Activated CD4-positive, alpha-beta T cell treated with anti-CD3 and anti-CD28 coated beads for 36 hours (primary cell): ENCODE measurements around the gene KIRREL3. TPM values are rescaled to one million over a fixed set of nuclear protein-coding genes. Genes with fewer than 3 reads are reported as not detected.
"Not testable (repeated sequence)": the region's sequence is repeated elsewhere in the genome, so short reads cannot be mapped to it uniquely, and the experiment has no call there.

ENCODE experiments used
- ATAC-seq: fragments of 200-7000 bp; cut with Tn5 transposase; one replicate; pipeline ENCODE4 v1.10.0; 2021; ENCODE audit warnings: mild to moderate bottlenecking, moderate library complexity
- CTCF ChIA-PET: fragments of 350-600 bp; sonication (Branson Sonifier 250); formaldehyde crosslinking; loops from one replicate; lab custom pipeline; 2021; ENCODE audit warnings: antibody characterized with exemption; lab: Charles Lee
- POLR2A ChIA-PET: fragments of 350-600 bp; sonication (Branson Sonifier 250); formaldehyde crosslinking; loops from one replicate; lab custom pipeline; 2021; ENCODE audit warnings: antibody characterized with exemption, inconsistent platforms; lab: Charles Lee
- DNase-seq: peaks from one replicate; pipeline ENCODE4 v3.0.0-alpha.2; 2020
- H3K27ac Mint-ChIP-seq: one replicate; pipeline ENCODE4 v1.8.0; 2021; ENCODE audit warnings: mixed read lengths
- H3K27me3 Mint-ChIP-seq: one replicate; pipeline ENCODE4 v1.8.0; 2021; ENCODE audit warnings: mixed read lengths
- H3K36me3 Mint-ChIP-seq: one replicate; pipeline ENCODE4 v1.8.0; 2021; ENCODE audit warnings: low read depth, mixed read lengths
- H3K4me1 Mint-ChIP-seq: one replicate; pipeline ENCODE4 v1.8.0; 2021; ENCODE audit warnings: mixed read lengths
- H3K4me3 Mint-ChIP-seq: one replicate; pipeline ENCODE4 v1.8.0; 2021; ENCODE audit warnings: mild to moderate bottlenecking, moderate library complexity, mixed read lengths
- H3K9me3 Mint-ChIP-seq: one replicate; pipeline ENCODE4 v1.8.0; 2021; ENCODE audit warnings: low read depth, mixed read lengths
- intact Hi-C, 2 experiments: fragments of 100-400 bp; cut with DNase I in 1 of 2; cut with micrococcal nuclease in 1 of 2; formaldehyde crosslinking; loops; one replicate each; pipeline versions ENCODE4 v1.14.2 to v1.15.1; 2022 to 2024; cut with DNase I, micrococcal nuclease
- total RNA-seq, 2 experiments: library from RNA; stranded (reverse); gene quantifications; one replicate each; pipeline ENCODE4 v1.2.3, GENCODE V29; 2021

The KIRREL3 gene
- total RNA-seq, 2 experiments from 2014 or later: not detected

GRCh38 chr11:126403022-126403581 lies 597.5 kb downstream of the KIRREL3 start:
- peaks cover 3% of the 10 kb centered on the region for H3K9me3 Mint-ChIP-seq
- no peak overlapping the region for H3K4me3 Mint-ChIP-seq
- CTCF ChIA-PET: interaction anchor here (0.5 to 1.0 kb wide), 2 partner anchors 75 to 78 kb away, joined by 3 read pairs; no protein-coding TSS in a partner anchor
- POLR2A ChIA-PET: no interaction called here
- no peak for DNase-seq
- H3K27ac Mint-ChIP-seq: no peak overlapping the region
- intact Hi-C loops: no loop called here
- no peak for ATAC-seq
- no peaks in the 10 kb centered on the region for H3K4me1 Mint-ChIP-seq
- no peaks in the 10 kb centered on the region for H3K36me3 Mint-ChIP-seq
- H3K27me3 Mint-ChIP-seq: no peaks in the 10 kb centered on the region

- no peaks in the 10 kb centered on the region for H3K4me1 Mint-ChIP-seq
- ATAC-seq (no peak), DNase-seq (no peak)
- H3K27ac Mint-ChIP-seq: no peak overlapping the region
- H3K4me3 Mint-ChIP-seq: no peak overlapping the region
- intact Hi-C loops: no loop called here
- CTCF ChIA-PET: no interaction called here
- no peaks in the 10 kb centered on the region for H3K27me3 Mint-ChIP-seq
- peaks cover 3% of the 10 kb centered on the region for H3K9me3 Mint-ChIP-seq
- no peaks in the 10 kb centered on the region for H3K36me3 Mint-ChIP-seq
- POLR2A ChIA-PET: no interaction called here
Measured at GRCh38 chr11:126400479-126400878, 600.1 kb downstream of the KIRREL3 start.

- Mint-ChIP-seq H3K27me3 (no peaks in the 10 kb centered on the region), H3K4me1 (no peaks in the 10 kb centered on the region), H3K36me3 (no peaks in the 10 kb centered on the region), H3K9me3 (peaks cover 3% of the 10 kb centered on the region), H3K27ac (no peak overlapping the region), H3K4me3 (no peak overlapping the region)
- DNase-seq: no peak
- no peak for ATAC-seq
- intact Hi-C loops: no loop called here
- ChIA-PET POLR2A (no interaction called here), CTCF (no interaction called here)
Measured at GRCh38 chr11:126400019-126400418, 600.6 kb downstream of the KIRREL3 start.

GRCh38 chr11:126398721-126399120 lies 601.8 kb downstream of the KIRREL3 start:
- peaks cover 3% of the 10 kb centered on the region for H3K9me3 Mint-ChIP-seq
- POLR2A ChIA-PET: no interaction called here
- H3K4me1 Mint-ChIP-seq: no peaks in the 10 kb centered on the region
- no peak overlapping the region for H3K4me3 Mint-ChIP-seq
- intact Hi-C loops: no loop called here
- H3K27ac Mint-ChIP-seq: no peak overlapping the region
- no peaks in the 10 kb centered on the region for H3K27me3 Mint-ChIP-seq
- ATAC-seq (no peak), DNase-seq (no peak)
- CTCF ChIA-PET: no interaction called here
- H3K36me3 Mint-ChIP-seq: no peaks in the 10 kb centered on the region

GRCh38 chr11:126398296-126398695 lies 602.3 kb downstream of the KIRREL3 start:
- Mint-ChIP-seq H3K27me3 (no peaks in the 10 kb centered on the region), H3K36me3 (no peaks in the 10 kb centered on the region), H3K27ac (no peak overlapping the region), H3K4me1 (no peaks in the 10 kb centered on the region), H3K4me3 (no peak overlapping the region), H3K9me3 (peaks cover 3% of the 10 kb centered on the region)
- DNase-seq: no peak
- ATAC-seq: no peak
- POLR2A ChIA-PET: no interaction called here
- intact Hi-C loops: no loop called here
- CTCF ChIA-PET: no interaction called here

- H3K4me3 Mint-ChIP-seq: no peak overlapping the region
- peaks cover 3% of the 10 kb centered on the region for H3K9me3 Mint-ChIP-seq
- H3K27ac Mint-ChIP-seq: no peak overlapping the region
- H3K27me3 Mint-ChIP-seq: no peaks in the 10 kb centered on the region
- POLR2A ChIA-PET: no interaction called here
- DNase-seq (no peak), ATAC-seq (no peak)
- no peaks in the 10 kb centered on the region for H3K36me3 Mint-ChIP-seq
- CTCF ChIA-PET: no interaction called here
- intact Hi-C loops: no loop called here
- H3K4me1 Mint-ChIP-seq: no peaks in the 10 kb centered on the region
Measured at GRCh38 chr11:126396965-126397364, 603.6 kb downstream of the KIRREL3 start.

GRCh38 chr11:126396266-126396665 lies 604.3 kb downstream of the KIRREL3 start:
- DNase-seq, CTCF ChIA-PET, H3K9me3 Mint-ChIP-seq, H3K4me3 Mint-ChIP-seq, H3K27ac Mint-ChIP-seq, H3K27me3 Mint-ChIP-seq, intact Hi-C loops, ATAC-seq, H3K36me3 Mint-ChIP-seq, H3K4me1 Mint-ChIP-seq: not testable (repeated sequence)
- POLR2A ChIA-PET: interaction anchor here (0.6 kb wide), 1 partner anchor 86 kb away, joined by 3 read pairs; no protein-coding TSS in a partner anchor

GRCh38 chr11:126395784-126396183 lies 604.8 kb downstream of the KIRREL3 start:
- intact Hi-C loops, DNase-seq, H3K27ac Mint-ChIP-seq, H3K4me1 Mint-ChIP-seq, ATAC-seq, CTCF ChIA-PET, H3K27me3 Mint-ChIP-seq, H3K4me3 Mint-ChIP-seq, H3K9me3 Mint-ChIP-seq, H3K36me3 Mint-ChIP-seq: not testable (repeated sequence)
- POLR2A ChIA-PET: interaction anchor here (0.6 kb wide), 1 partner anchor 85 kb away, joined by 3 read pairs; no protein-coding TSS in a partner anchor

- H3K27ac Mint-ChIP-seq, H3K4me3 Mint-ChIP-seq, POLR2A ChIA-PET, H3K9me3 Mint-ChIP-seq, H3K36me3 Mint-ChIP-seq, H3K4me1 Mint-ChIP-seq, H3K27me3 Mint-ChIP-seq, ATAC-seq, CTCF ChIA-PET, intact Hi-C loops, DNase-seq: not testable (repeated sequence)
Measured at GRCh38 chr11:126394634-126395072, 605.9 kb downstream of the KIRREL3 start.

GRCh38 chr11:126394036-126394435 lies 606.5 kb downstream of the KIRREL3 start:
- DNase-seq: no peak

GRCh38 chr11:126393143-126393542 lies 607.4 kb downstream of the KIRREL3 start:
- ATAC-seq (no peak), DNase-seq (no peak)
- Mint-ChIP-seq H3K9me3 (no peaks in the 10 kb centered on the region), H3K27ac (no peak overlapping the region), H3K4me3 (no peak overlapping the region), H3K4me1 (no peaks in the 10 kb centered on the region), H3K36me3 (no peaks in the 10 kb centered on the region), H3K27me3 (no peaks in the 10 kb centered on the region)
- intact Hi-C loops: no loop called here
- ChIA-PET POLR2A (no interaction called here), CTCF (no interaction called here)

More at GRCh38 chr11:126394036-126394435, 606.5 kb downstream of the KIRREL3 start:
- intact Hi-C loops: no loop called here
- no peaks in the 10 kb centered on the region for H3K36me3 Mint-ChIP-seq
- H3K4me3 Mint-ChIP-seq: no peak overlapping the region
- ATAC-seq: no peak
- H3K27me3 Mint-ChIP-seq: no peaks in the 10 kb centered on the region
- H3K9me3 Mint-ChIP-seq: no peaks in the 10 kb centered on the region
- H3K27ac Mint-ChIP-seq: no peak overlapping the region
- ChIA-PET POLR2A (no interaction called here), CTCF (no interaction called here)
- H3K4me1 Mint-ChIP-seq: no peaks in the 10 kb centered on the region

GRCh38 chr11:126392633-126393013 lies 607.9 kb downstream of the KIRREL3 start:
- Mint-ChIP-seq H3K27me3 (no peaks in the 10 kb centered on the region), H3K9me3 (no peaks in the 10 kb centered on the region), H3K36me3 (no peaks in the 10 kb centered on the region), H3K27ac (no peak overlapping the region), H3K4me1 (no peaks in the 10 kb centered on the region), H3K4me3 (no peak overlapping the region)
- intact Hi-C loops: no loop called here
- ChIA-PET CTCF (no interaction called here), POLR2A (no interaction called here)
- DNase-seq: no peak
- ATAC-seq: no peak
